OCI-LY7 (cell line): ENCODE measurements around the gene ABCC10.

ENCODE experiments used
- CTCF ChIP-seq: fragments of 200-600 bp; sonication (generic); conservative IDR thresholded peaks from 2 replicates; pipeline ENCODE4 v1.5.1; 2014; ENCODE audit warnings: mild to moderate bottlenecking, antibody characterized with exemption, low read length, moderate library complexity, mixed read lengths
- EZH2phosphoT487 ChIP-seq: fragments of 200-600 bp; sonication (generic); IDR thresholded peaks from 2 replicates; pipeline ENCODE4 v1.6.1; 2018; ENCODE audit warnings: low read depth, borderline replicate concordance, mild to moderate bottlenecking, mixed run types, antibody characterized with exemption, low read length, moderate library complexity, mixed read lengths

DNA sequence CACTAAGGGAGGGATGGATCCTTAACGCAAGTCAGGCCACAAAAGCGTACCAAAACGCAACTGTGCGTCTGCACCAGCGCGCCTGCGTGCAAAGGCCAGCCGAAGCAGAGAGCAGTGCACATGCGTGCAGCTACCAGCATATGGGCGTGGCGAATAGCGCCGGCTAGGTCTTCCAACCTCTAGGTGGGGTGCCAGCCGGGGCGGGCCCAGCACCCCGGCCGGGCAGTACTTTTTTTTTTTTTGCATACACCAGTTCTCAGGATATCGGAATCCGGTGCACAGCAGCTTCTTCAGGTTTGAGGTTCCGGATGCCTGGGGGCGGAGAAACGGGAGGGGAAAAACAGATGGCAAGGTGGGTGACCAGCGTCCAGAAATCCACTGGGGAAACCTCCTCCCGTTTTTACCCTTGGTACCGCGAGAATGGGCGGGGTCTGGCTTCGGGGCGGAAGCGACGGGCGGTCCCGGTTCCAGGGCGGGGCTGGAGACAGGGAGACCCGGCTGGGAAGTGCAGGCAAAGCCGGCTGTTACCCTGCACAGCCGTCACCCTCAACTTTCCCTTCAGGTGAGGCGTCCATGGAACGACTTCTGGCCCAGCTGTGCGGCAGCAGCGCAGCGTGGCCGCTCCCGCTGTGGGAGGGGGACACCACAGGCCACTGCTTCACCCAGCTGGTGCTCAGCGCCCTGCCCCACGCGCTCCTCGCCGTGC, at the start of gene ABCC10:
- TF ChIP-seq CTCF (peak; percentile 72), EZH2phosphoT487 (no peak)
